H1 (cell line): ENCODE data around the gene SLC22A3. TPM values are rescaled to one million over a fixed set of nuclear protein-coding genes. Genes with fewer than 3 reads are reported as not detected.
A peak's percentile ranks its signal among the peaks of the same experiment; 100 is the strongest.

Source experiments
- CTCF ChIA-PET: fragments of 300-600 bp; sonication (Branson Sonifier 250); formaldehyde crosslinking; loops from one replicate; lab custom pipeline; 2021; ENCODE audit not compliant: partially characterized antibody; lab: Charles Lee
- POLR2A ChIA-PET: fragments of 300-600 bp; sonication (Branson Sonifier 250); formaldehyde crosslinking; loops from one replicate; lab custom pipeline; 2021; ENCODE audit warnings: inconsistent platforms; ENCODE audit not compliant: partially characterized antibody; lab: Charles Lee
- DNase-seq, 2 experiments: peaks; one replicate each; pipeline versions ENCODE4 v3.0.0 to v3.0.0-alpha.2; 2010 to 2022; ENCODE audit warnings: low spot score in 2 of 2, low read depth in 1 of 2, mixed read lengths in 1 of 2
- FAIRE-seq: peaks from 2 replicates; lab custom pipeline; 2011; peaks lifted over from hg19 to GRCh38; lab: Jason Lieb, UNC
- H2AFZ ChIP-seq: 2 replicates; pipeline ENCODE4 v1.8.1; 2012; ENCODE audit warnings: low read length, inconsistent platforms
- H2AK5ac ChIP-seq: 2 replicates; pipeline ENCODE4 v1.6.1; 2013; ENCODE audit warnings: low read depth, low read length
- H2BK120ac ChIP-seq: replicated peaks from 2 replicates; pipeline ENCODE3; 2013; ENCODE audit warnings: low read depth, low read length, inconsistent platforms
- H2BK12ac ChIP-seq: 2 replicates; pipeline ENCODE4 v1.6.1; 2013; ENCODE audit warnings: low read depth, low read length
- H2BK15ac ChIP-seq: 2 replicates; pipeline ENCODE4 v1.6.1; 2013; ENCODE audit warnings: low read length
- H2BK20ac ChIP-seq: 2 replicates; pipeline ENCODE4 v1.6.1; 2013; ENCODE audit warnings: low read length
- H2BK5ac ChIP-seq: 2 replicates; pipeline ENCODE4 v1.6.1; 2013; ENCODE audit warnings: low read depth, low read length
- H3K14ac ChIP-seq: 2 replicates; pipeline ENCODE4 v1.6.1; 2013; ENCODE audit warnings: inconsistent platforms; ENCODE audit not compliant: insufficient read length
- H3K18ac ChIP-seq: 2 replicates; pipeline ENCODE4 v1.6.1; 2013; ENCODE audit warnings: low read length; ENCODE audit errors: extremely low read depth
- H3K23ac ChIP-seq: 2 replicates; pipeline ENCODE4 v1.6.1; 2013; ENCODE audit warnings: inconsistent platforms; ENCODE audit not compliant: insufficient read length
- H3K23me2 ChIP-seq: 2 replicates; pipeline ENCODE4 v1.6.1; 2013; ENCODE audit warnings: low read depth, low read length
- H3K27ac ChIP-seq: 2 replicates; pipeline ENCODE4 v1.6.1; 2011; ENCODE audit warnings: low read depth, low read length, inconsistent platforms
- H3K27me3 ChIP-seq, 4 experiments: replicated peaks in 1 of 4; 1 replicate in 1 of 4; 2 replicates in 3 of 4; pipeline versions ENCODE4 v1.6.1 to v1.8.1; 2011 to 2013; ENCODE audit warnings: low read length in 3 of 4, mild to moderate bottlenecking in 3 of 4, inconsistent platforms in 2 of 4, mixed read lengths in 2 of 4, moderate library complexity in 1 of 4; ENCODE audit not compliant: control insufficient read depth in 3 of 4, insufficient read depth in 3 of 4; ENCODE audit errors: extremely low read depth in 1 of 4
- H3K36me3 ChIP-seq, 4 experiments: 2 replicates each; pipeline versions ENCODE4 v1.6.1 to v1.8.1; 2011 to 2013; ENCODE audit warnings: mild to moderate bottlenecking in 4 of 4, low read length in 3 of 4, moderate library complexity in 2 of 4, control low read depth in 1 of 4, inconsistent platforms in 1 of 4; ENCODE audit not compliant: insufficient read depth in 4 of 4, control insufficient read depth in 2 of 4
- H3K4ac ChIP-seq: replicated peaks from 2 replicates; pipeline ENCODE3; 2013; ENCODE audit warnings: low read length, low read depth, mixed read lengths, inconsistent platforms; ENCODE audit not compliant: insufficient read length
- H3K4me1 ChIP-seq, 4 experiments: replicated peaks in 1 of 4; 1 replicate in 1 of 4; 2 replicates in 3 of 4; pipeline versions ENCODE4 v1.6.1 to v1.8.1; 2011 to 2013; ENCODE audit warnings: low read length in 3 of 4, inconsistent platforms in 2 of 4, mixed read lengths in 1 of 4; ENCODE audit not compliant: insufficient read depth in 4 of 4, control insufficient read depth in 3 of 4
- H3K4me2 ChIP-seq, 2 experiments: 2 replicates each; pipeline versions ENCODE4 v1.6.1 to v1.8.1; 2011 to 2013; ENCODE audit warnings: low read depth in 2 of 2, low read length in 2 of 2, control low read depth in 1 of 2, inconsistent platforms in 1 of 2, mild to moderate bottlenecking in 1 of 2; ENCODE audit not compliant: insufficient read depth in 1 of 2
- H3K4me3 ChIP-seq, 4 experiments: fragments of 200-600, 300-600 bp in 1 of 4; sonication (generic), shearing (Covaris generic), sonication (Bioruptor Twin) in 1 of 4; 2 replicates each; pipeline versions ENCODE4 v1.5.1 to v1.8.1; 2011 to 2016; ENCODE audit warnings: low read length in 4 of 4, low read depth in 3 of 4, control low read depth in 2 of 4, inconsistent platforms in 2 of 4, mild to moderate bottlenecking in 2 of 4, mixed read lengths in 1 of 4, moderate library complexity in 1 of 4; ENCODE audit not compliant: insufficient read depth in 2 of 4; ENCODE audit errors: extremely low read depth in 1 of 4
- H3K56ac ChIP-seq: replicated peaks from 2 replicates; pipeline ENCODE3; 2013; ENCODE audit warnings: low read depth, mild to moderate bottlenecking, mixed read lengths, low read length, inconsistent platforms; ENCODE audit not compliant: insufficient read length
- H3K79me1 ChIP-seq: 2 replicates; pipeline ENCODE4 v1.6.1; 2013; ENCODE audit warnings: low read depth, low read length, control low read depth
- H3K79me2 ChIP-seq, 2 experiments: 2 replicates each; pipeline versions ENCODE4 v1.6.1 to v1.8.1; 2012 to 2013; ENCODE audit warnings: low read length in 2 of 2, mild to moderate bottlenecking in 2 of 2, inconsistent platforms in 1 of 2; ENCODE audit not compliant: insufficient read depth in 2 of 2, control insufficient read depth in 1 of 2
- H3K9ac ChIP-seq, 4 experiments: replicated peaks in 1 of 4; 1 replicate in 1 of 4; 2 replicates in 3 of 4; pipeline versions ENCODE4 v1.6.1 to v1.8.1; 2011 to 2013; ENCODE audit warnings: low read depth in 3 of 4, low read length in 3 of 4, control low read depth in 2 of 4, mild to moderate bottlenecking in 2 of 4, moderate library complexity in 2 of 4, inconsistent platforms in 1 of 4; ENCODE audit errors: extremely low read depth in 1 of 4
- H3K9me3 ChIP-seq, 2 experiments: 2 replicates each; pipeline versions ENCODE4 v1.6.1 to v1.8.1; 2012 to 2013; ENCODE audit warnings: mild to moderate bottlenecking in 2 of 2, moderate library complexity in 2 of 2, control low read depth in 1 of 2, inconsistent platforms in 1 of 2, low read depth in 1 of 2, low read length in 1 of 2, mixed read lengths in 1 of 2; ENCODE audit not compliant: insufficient read depth in 2 of 2
- H4K20me1 ChIP-seq, 2 experiments: replicated peaks in 1 of 2; 2 replicates each; pipeline versions ENCODE3 to v1.8.1; 2011 to 2013; ENCODE audit warnings: inconsistent platforms in 2 of 2, low read length in 2 of 2, mild to moderate bottlenecking in 1 of 2; ENCODE audit not compliant: insufficient read depth in 2 of 2, control insufficient read depth in 1 of 2
- H4K5ac ChIP-seq: 2 replicates; pipeline ENCODE4 v1.6.1; 2013; ENCODE audit warnings: low read length, low read depth, mixed read lengths, inconsistent platforms; ENCODE audit not compliant: insufficient read length
- H4K8ac ChIP-seq: 2 replicates; pipeline ENCODE4 v1.8.0; 2013; ENCODE audit warnings: mild to moderate bottlenecking, moderate library complexity, low read length, inconsistent platforms; ENCODE audit not compliant: insufficient read depth; ENCODE audit errors: extremely low read depth
- H4K91ac ChIP-seq: replicated peaks from 2 replicates; pipeline ENCODE3; 2013; ENCODE audit warnings: low read length, mixed read lengths, inconsistent platforms; ENCODE audit not compliant: insufficient read length
- GABPA ChIP-seq: IDR thresholded peaks from 2 replicates; pipeline ENCODE4 v1.6.1; 2011; ENCODE audit warnings: mild to moderate bottlenecking, low read length, moderate library complexity, borderline replicate concordance; ENCODE audit not compliant: insufficient read depth
- MAX ChIP-seq: IDR thresholded peaks from 2 replicates; pipeline ENCODE4 v1.6.1; 2012; ENCODE audit warnings: inconsistent platforms
- POLR2A ChIP-seq, 2 experiments: IDR thresholded peaks; 1 replicate in 1 of 2; 2 replicates in 1 of 2; pipeline ENCODE4 v1.6.1; 2011; ENCODE audit warnings: low read depth in 2 of 2, low read length in 2 of 2, mild to moderate bottlenecking in 2 of 2; ENCODE audit errors: control extremely low read depth in 1 of 2
- TAF1 ChIP-seq: IDR thresholded peaks from 2 replicates; pipeline ENCODE4 v1.6.1; 2011; ENCODE audit warnings: mild to moderate bottlenecking, low read depth, low read length
- TBP ChIP-seq: IDR thresholded peaks from 2 replicates; pipeline ENCODE4 v1.6.1; 2011; ENCODE audit warnings: low read depth, low read length, improper control_type of control experiment
- WGBS, 2 experiments: shearing (Covaris generic) in 1 of 2; methylation state at CpG; one replicate each; pipeline versions ENCODE4 v1.1.6 to v1.1.7; 2013 to 2015; ENCODE audit warnings: low lambda C conversion rate in 2 of 2, mixed read lengths in 2 of 2, inconsistent platforms in 1 of 2, low coverage in 1 of 2, missing lambda C conversion rate in 1 of 2; ENCODE audit not compliant: insufficient replicate concordance in 2 of 2, insufficient coverage in 1 of 2, insufficient read length in 1 of 2; ENCODE audit errors: extremely low coverage in 1 of 2, missing lambda C conversion rate in 1 of 2; 5-methylcytosine and 5-hydroxymethylcytosine counted together
- polyA plus RNA-seq, 7 experiments: library from polyadenylated mRNA; depleted of rRNA in 3 of 7; stranded (reverse) in 5 of 7; unstranded in 2 of 7; fragments of >200 nt in 5 of 7; fragments of 200-250 nt in 2 of 7; gene quantifications; 1 replicate in 5 of 7; 2 replicates in 1 of 7; 4 replicates in 1 of 7; pipeline versions ENCODE4 v1.2.1 to v1.2.3, GENCODE V29; 2011 to 2013; ENCODE audit warnings: missing spikeins in 2 of 7, mixed read lengths in 2 of 7
- total RNA-seq: library from RNA; stranded (reverse); fragmentation: NEBNext Ultra II Directional; extraction: Animal tissue kit (Norgen Biotek cat#: 25700); gene quantifications from 2 replicates; pipeline ENCODE4 v1.2.1, GENCODE V29; 2021
- TF ChIP-seq, protein P1 (sequence below): IDR thresholded peaks from 2 replicates; pipeline ENCODE4 v1.6.1; 2012; ENCODE audit warnings: inconsistent platforms

The SLC22A3 gene
- total and polyA plus RNA-seq, 2 of the 8 experiments (the other 6 are each of a cell fraction or from before 2014, with no cell fraction given), result 1.0 to 2.9 TPM

GRCh38 chr6:160347259-160348222 is 637 bp upstream of the SLC22A3 start:
- 47% methylated on average over 19 of the region's 74 CpGs; no CpG with 5 or more reads in 1 of the 2 experiments for WGBS, 2 experiments
- H3K79me1 ChIP-seq, result no peaks in the 10 kb centered on the region
- CTCF ChIA-PET, result interaction anchor here (0.6 to 2.0 kb wide), 5 partner anchors 84 to 259 kb away, joined by 3 to 4 read pairs (median 3); no protein-coding TSS in a partner anchor
- peaks cover 16% of the 10 kb centered on the region for H3K23me2 ChIP-seq
- peak overlapping the region; percentile 38; the same call in 1 of the 2 replicates for H3K18ac ChIP-seq
- peak overlapping the region; percentile 47 to 65 (median 55) for H3K4me3 ChIP-seq
- H3K9ac ChIP-seq, result no peak overlapping the region
- H2BK20ac ChIP-seq, result no peak overlapping the region
- H3K14ac ChIP-seq, result no peak overlapping the region
- peak overlapping the region; percentile 91 for H4K8ac ChIP-seq
- H2BK5ac ChIP-seq, result peak overlapping the region; percentile 30; the same call in 1 of the 2 replicates
- no peak overlapping the region for H4K91ac ChIP-seq
- H3K4me2 ChIP-seq, result peak overlapping the region; percentile 89 to 96
- no peak overlapping the region for H3K56ac ChIP-seq
- no peaks in the 10 kb centered on the region; a peak in 3 of 8 replicates for H3K36me3 ChIP-seq
- no peak overlapping the region for H3K27ac ChIP-seq
- no peak overlapping the region for H3K23ac ChIP-seq
- H3K9me3 ChIP-seq, result no peaks in the 10 kb centered on the region
- FAIRE-seq (no peak), DNase-seq (peak in 1 of 2 experiments; percentile 82)
- no peak overlapping the region for H3K4ac ChIP-seq
- TF ChIP-seq MAX, result peak; percentile 75
- TF ChIP-seq TBP, result no peak
- 0 out of 2 replicates have a peak, but pooled peaks have one; percentile 3 for TF ChIP-seq TAF1
- TF ChIP-seq POLR2A (IDR thresholded peaks at IDR 0.05; ENCODE audit: control extremely low read depth in 1 of 2, low read depth in 2 of 2, low read length in 2 of 2), result no peak
- TF ChIP-seq, protein P1, sequence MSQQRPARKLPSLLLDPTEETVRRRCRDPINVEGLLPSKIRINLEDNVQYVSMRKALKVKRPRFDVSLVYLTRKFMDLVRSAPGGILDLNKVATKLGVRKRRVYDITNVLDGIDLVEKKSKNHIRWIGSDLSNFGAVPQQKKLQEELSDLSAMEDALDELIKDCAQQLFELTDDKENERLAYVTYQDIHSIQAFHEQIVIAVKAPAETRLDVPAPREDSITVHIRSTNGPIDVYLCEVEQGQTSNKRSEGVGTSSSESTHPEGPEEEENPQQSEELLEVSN, result peak; percentile 59
- peak; percentile 8; the same call in 1 of the 2 replicates for TF ChIP-seq GABPA
- H3K79me2 ChIP-seq, result no peaks in the 10 kb centered on the region
- no peak overlapping the region for H4K5ac ChIP-seq
- 0 out of 2 replicates have a peak overlapping the region, but pooled peaks have one; percentile 26 for H2AFZ ChIP-seq
- H2BK15ac ChIP-seq, result peak overlapping the region; percentile 81; the same call in 1 of the 2 replicates
- H2BK12ac ChIP-seq, result peak overlapping the region; percentile 80; the same call in 1 of the 2 replicates
- no peak overlapping the region for H2BK120ac ChIP-seq
- H3K4me1 ChIP-seq, result peaks cover 0 to 7% (median 3%) of the 10 kb centered on the region in 4 experiments; a peak in 5 of 7 replicates
- H4K20me1 ChIP-seq, result peaks cover 0 to 1% of the 10 kb centered on the region in 2 experiments
- POLR2A ChIA-PET, result interaction anchor here (0.9 to 1.2 kb wide), 2 partner anchors 9 to 47 kb away, joined by 3 to 4 read pairs; no protein-coding TSS in a partner anchor
- no peak overlapping the region for H2AK5ac ChIP-seq
- H3K27me3 ChIP-seq, result peaks cover 12 to 48% (median 39%) of the 10 kb centered on the region in 4 experiments
